Natural killer cell treated with Interleukin-12 subunit alpha and Interleukin-12 subunit beta and Interleukin-15 and Interleukin-18, amount 100 ng/mL, for 72 hours (primary cell): Measurements from ENCODE around the gene CLDN8. TPM values are rescaled to one million over a fixed set of nuclear protein-coding genes. Genes with fewer than 3 reads are reported as not detected.

Experiments used
- ATAC-seq, 2 donors: fragments of 150-1000 bp; cut with Tn5 transposase in 1 of 2; sonication (Bioruptor Pico), chemical (Tn5 transposase) in 1 of 2; 2 replicates each; pipeline ENCODE4 v1.10.0; 2021
- DNase-seq: peaks from one replicate; pipeline ENCODE4 v3.0.0; 2022; ENCODE audit warnings: low spot score
- H3K27ac Mint-ChIP-seq, 2 donors: 1 replicate in 1 of 2; 2 replicates in 1 of 2; pipeline ENCODE4 v1.8.0; 2022; ENCODE audit warnings: mixed read lengths in 2 of 2, mild to moderate bottlenecking in 1 of 2, moderate library complexity in 1 of 2
- H3K27me3 Mint-ChIP-seq, 2 donors: 1 replicate in 1 of 2; 2 replicates in 1 of 2; pipeline ENCODE4 v1.8.0; 2022; ENCODE audit warnings: mixed read lengths in 2 of 2
- H3K36me3 Mint-ChIP-seq: one replicate; pipeline ENCODE4 v1.8.0; 2022; ENCODE audit warnings: mixed read lengths
- H3K4me1 Mint-ChIP-seq, 2 donors: 1 replicate in 1 of 2; 2 replicates in 1 of 2; pipeline ENCODE4 v1.8.0; 2022; ENCODE audit warnings: low read depth in 2 of 2, mixed read lengths in 2 of 2, mild to moderate bottlenecking in 1 of 2
- H3K4me3 Mint-ChIP-seq: one replicate; pipeline ENCODE4 v1.8.0; 2022; ENCODE audit warnings: mixed read lengths
- H3K9me3 Mint-ChIP-seq: 2 replicates; pipeline ENCODE4 v1.8.0; 2022; ENCODE audit warnings: mixed read lengths
- total RNA-seq, 2 donors: library from RNA; stranded (reverse); gene quantifications; one replicate each; pipeline ENCODE4 v1.2.3, GENCODE V29; 2022

The CLDN8 gene
- not detected for total RNA-seq

- peaks cover 5% of the 10 kb centered on the region for H3K9me3 Mint-ChIP-seq
- H3K4me1 Mint-ChIP-seq: no peaks in the 10 kb centered on the region
- ATAC-seq (no peak), DNase-seq (no peak)
- H3K36me3 Mint-ChIP-seq: peaks cover 4% of the 10 kb centered on the region
- H3K27me3 Mint-ChIP-seq: no peaks in the 10 kb centered on the region
- H3K27ac Mint-ChIP-seq: no peak within 1 kb of the TSS
- no peak within 1 kb of the TSS for H3K4me3 Mint-ChIP-seq
These were observed at the start of gene CLDN8 for GRCh38 chr21:30216041-30216723. TSS of gene CLDN8 (minus strand) at chr21:30216097. CDS start at chr21:30215925, 172 bp downstream.

DNA sequence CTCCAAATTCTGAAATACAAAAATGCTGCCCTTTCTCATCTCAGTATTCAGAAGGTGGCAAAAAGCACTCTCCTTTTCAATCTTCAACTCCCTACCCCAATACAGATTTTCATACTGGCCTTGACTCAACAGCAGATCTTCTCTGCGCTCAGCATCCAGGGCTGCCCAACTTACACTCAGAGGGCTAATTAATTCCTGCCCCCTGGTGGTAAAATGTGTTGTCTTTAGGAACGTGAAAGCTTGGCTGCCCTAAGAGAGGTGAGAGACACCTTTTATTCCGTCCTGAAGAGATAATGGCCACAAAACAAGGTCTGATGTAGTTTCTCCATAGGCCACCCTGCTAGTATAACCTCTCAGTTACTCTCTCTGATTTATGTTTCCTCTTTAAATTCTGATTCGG, 41.9 kb upstream of the CLDN8 start:
- Mint-ChIP-seq H3K36me3 (no peaks in the 10 kb centered on the region), H3K27ac (no peak overlapping the region), H3K4me1 (no peaks in the 10 kb centered on the region), H3K27me3 (no peaks in the 10 kb centered on the region), H3K9me3 (peaks cover 2% of the 10 kb centered on the region), H3K4me3 (no peak overlapping the region)
- no peak for ATAC-seq
- DNase-seq: no peak

DNA sequence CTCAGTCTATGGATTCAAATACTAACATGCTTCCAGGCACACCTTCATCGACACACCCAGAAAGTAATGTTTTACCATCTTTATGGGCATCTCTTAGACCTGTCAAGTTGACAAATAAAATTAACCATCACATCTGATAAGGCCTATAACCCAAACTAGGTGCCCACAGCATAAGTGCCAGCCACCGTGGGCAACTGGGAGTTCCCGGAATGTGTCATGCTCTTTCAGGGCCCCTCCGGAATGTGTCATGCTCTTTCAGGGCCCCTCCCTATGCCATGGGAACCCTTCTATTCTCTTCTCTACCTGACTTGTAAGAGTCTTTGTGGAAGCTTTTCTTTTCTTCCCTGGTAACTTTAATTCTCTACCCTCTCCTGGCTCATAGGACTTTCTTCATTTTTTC, 40.2 kb upstream of the CLDN8 start:
- Mint-ChIP-seq H3K27ac (no peak overlapping the region), H3K36me3 (no peaks in the 10 kb centered on the region), H3K4me1 (no peaks in the 10 kb centered on the region), H3K27me3 (no peaks in the 10 kb centered on the region), H3K4me3 (no peak overlapping the region), H3K9me3 (peaks cover 2% of the 10 kb centered on the region)
- ATAC-seq: no peak
- DNase-seq: no peak

DNA sequence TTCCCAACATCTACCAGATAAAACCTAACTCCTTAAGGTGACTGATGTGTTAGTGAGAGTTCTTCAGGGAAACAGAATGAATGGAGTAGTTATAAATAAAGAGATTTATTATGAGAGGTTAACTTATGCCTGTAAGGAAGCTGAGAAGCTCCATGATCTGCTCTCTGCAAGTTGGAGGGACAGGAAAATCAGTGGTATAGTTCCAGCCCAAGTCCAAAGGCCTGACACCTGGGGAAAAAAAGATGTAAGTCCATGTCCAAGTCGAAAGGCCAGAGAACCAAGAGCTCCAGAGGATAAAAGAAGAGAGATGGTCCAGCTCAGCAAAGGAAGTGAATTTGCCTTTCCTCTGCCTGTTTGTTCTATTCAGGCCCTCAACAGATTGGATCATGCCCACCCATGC, 39.8 kb upstream of the CLDN8 start:
- no peak for DNase-seq
- no peaks in the 10 kb centered on the region for H3K27me3 Mint-ChIP-seq
- H3K9me3 Mint-ChIP-seq: peaks cover 2% of the 10 kb centered on the region
- no peaks in the 10 kb centered on the region for H3K36me3 Mint-ChIP-seq
- H3K27ac Mint-ChIP-seq: no peak overlapping the region
- no peak overlapping the region for H3K4me3 Mint-ChIP-seq
- H3K4me1 Mint-ChIP-seq: no peaks in the 10 kb centered on the region
- ATAC-seq: no peak

GRCh38 chr21:30251781-30252180, 35.9 kb upstream of the CLDN8 start:
- Mint-ChIP-seq H3K4me1 (no peaks in the 10 kb centered on the region), H3K27ac (no peak overlapping the region), H3K36me3 (no peaks in the 10 kb centered on the region), H3K4me3 (no peak overlapping the region), H3K27me3 (no peaks in the 10 kb centered on the region), H3K9me3 (peaks cover 2% of the 10 kb centered on the region)
- DNase-seq (no peak), ATAC-seq (no peak)

DNA sequence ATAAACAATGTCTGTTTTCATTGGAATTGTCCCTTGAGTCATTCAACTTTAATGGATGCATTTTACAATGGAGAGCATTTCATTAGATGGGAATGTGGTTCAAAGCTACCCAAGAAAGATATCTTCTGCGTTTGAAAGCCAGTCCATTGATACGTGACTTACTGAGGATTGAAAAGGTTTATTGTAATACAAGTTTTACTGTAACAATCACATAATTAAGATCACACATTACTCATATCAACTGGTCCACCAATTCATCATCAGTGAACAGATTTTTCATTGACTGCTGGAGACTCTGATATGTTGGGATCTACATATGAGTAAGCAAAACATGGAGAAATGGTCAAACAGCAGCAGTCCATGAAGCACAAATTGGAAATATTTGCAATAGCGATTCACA, 34.0 kb upstream of the CLDN8 start:
- no peak for DNase-seq
- ATAC-seq: no peak
- Mint-ChIP-seq H3K4me3 (no peak overlapping the region), H3K4me1 (no peaks in the 10 kb centered on the region), H3K27me3 (no peaks in the 10 kb centered on the region), H3K27ac (no peak overlapping the region), H3K36me3 (no peaks in the 10 kb centered on the region), H3K9me3 (peaks cover 2% of the 10 kb centered on the region)

DNA sequence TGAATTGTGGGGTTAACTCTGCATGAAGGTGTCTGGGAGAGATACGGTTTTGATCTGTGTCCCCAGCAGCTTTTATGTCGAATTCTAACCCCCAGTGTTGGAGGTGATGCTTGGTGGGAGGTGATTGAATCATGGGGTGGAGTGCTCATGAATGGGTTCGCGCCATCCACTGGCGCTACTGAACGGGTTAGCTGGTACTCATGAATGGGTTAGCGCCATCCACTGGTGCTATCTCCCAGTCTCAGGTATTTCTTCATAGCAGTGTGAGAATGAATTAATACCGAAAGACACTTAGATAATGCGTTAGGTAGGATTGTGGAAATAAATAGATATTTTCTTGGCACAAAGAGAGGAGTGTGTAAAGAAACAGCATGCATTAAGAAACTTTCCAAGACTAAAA, 32.9 kb upstream of the CLDN8 start:
- no peaks in the 10 kb centered on the region for H3K36me3 Mint-ChIP-seq
- ATAC-seq: no peak

DNA sequence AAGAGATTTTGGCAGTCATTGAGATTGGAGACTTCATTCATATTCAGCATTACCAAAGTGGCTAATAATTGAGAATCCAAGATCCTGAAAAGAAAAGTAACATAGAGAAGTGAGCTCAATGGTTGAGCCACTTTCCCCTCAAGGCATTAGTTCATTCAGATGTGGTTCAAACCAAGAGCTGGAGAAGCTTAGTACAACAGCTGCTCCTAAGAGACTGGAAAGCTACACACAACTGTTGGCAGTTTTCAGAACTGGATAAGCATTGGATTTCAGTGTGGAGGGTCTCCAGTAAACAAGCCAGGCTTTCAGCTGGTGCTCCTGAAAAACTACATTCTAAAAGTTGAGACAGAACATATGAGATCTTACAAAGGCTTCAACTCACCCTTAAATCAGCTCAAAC, 29.2 kb upstream of the CLDN8 start:
- DNase-seq (no peak), ATAC-seq (no peak)
- Mint-ChIP-seq H3K4me1 (no peaks in the 10 kb centered on the region), H3K36me3 (no peaks in the 10 kb centered on the region), H3K27me3 (no peaks in the 10 kb centered on the region), H3K27ac (no peak overlapping the region), H3K4me3 (no peak overlapping the region), H3K9me3 (peaks cover 1% of the 10 kb centered on the region)

More for the DNA sequence above, 32.9 kb upstream of the CLDN8 start:
- Mint-ChIP-seq H3K27ac (no peak overlapping the region), H3K4me1 (no peaks in the 10 kb centered on the region), H3K27me3 (no peaks in the 10 kb centered on the region), H3K4me3 (no peak overlapping the region), H3K9me3 (peaks cover 2% of the 10 kb centered on the region)
- DNase-seq: no peak

- H3K27me3 Mint-ChIP-seq: no peaks in the 10 kb centered on the region
- no peak for DNase-seq
- H3K4me1 Mint-ChIP-seq: no peaks in the 10 kb centered on the region
- H3K9me3 Mint-ChIP-seq: no peaks in the 10 kb centered on the region
- no peak overlapping the region for H3K27ac Mint-ChIP-seq
- no peak for ATAC-seq
- no peaks in the 10 kb centered on the region for H3K36me3 Mint-ChIP-seq
- no peak overlapping the region for H3K4me3 Mint-ChIP-seq
These were observed 27.8 kb upstream of the CLDN8 start for GRCh38 chr21:30243691-30244090.

DNA sequence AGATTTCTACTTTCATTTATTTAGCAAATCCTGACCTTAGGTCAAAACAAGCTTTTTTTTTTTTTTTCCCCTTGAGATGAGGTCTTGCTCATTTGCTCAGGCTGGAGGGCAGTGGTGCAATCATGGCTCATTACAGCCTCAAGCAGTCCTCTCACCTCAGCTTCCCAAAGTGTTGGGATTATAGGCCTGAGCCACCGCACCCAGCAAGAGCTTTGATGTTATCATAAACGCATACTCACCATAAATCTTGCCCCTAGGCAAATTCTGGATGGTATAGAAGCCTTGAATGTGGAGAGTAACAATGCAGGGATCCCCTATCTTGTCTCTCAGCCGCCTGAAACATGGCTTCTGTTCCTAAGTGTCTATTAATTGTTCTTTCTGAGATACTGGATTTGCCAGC, 24.8 kb upstream of the CLDN8 start:
- no peak overlapping the region for H3K4me3 Mint-ChIP-seq
- H3K4me1 Mint-ChIP-seq: no peaks in the 10 kb centered on the region
- H3K9me3 Mint-ChIP-seq: no peaks in the 10 kb centered on the region
- no peaks in the 10 kb centered on the region for H3K27me3 Mint-ChIP-seq
- no peaks in the 10 kb centered on the region for H3K36me3 Mint-ChIP-seq
- no peak for ATAC-seq
- DNase-seq: no peak
- H3K27ac Mint-ChIP-seq: no peak overlapping the region

GRCh38 chr21:30238168-30238567, 22.3 kb upstream of the CLDN8 start:
- ATAC-seq (no peak), DNase-seq (no peak)
- Mint-ChIP-seq H3K9me3 (no peaks in the 10 kb centered on the region), H3K27ac (no peak overlapping the region), H3K36me3 (no peaks in the 10 kb centered on the region), H3K4me3 (no peak overlapping the region), H3K4me1 (no peaks in the 10 kb centered on the region), H3K27me3 (no peaks in the 10 kb centered on the region)

DNA sequence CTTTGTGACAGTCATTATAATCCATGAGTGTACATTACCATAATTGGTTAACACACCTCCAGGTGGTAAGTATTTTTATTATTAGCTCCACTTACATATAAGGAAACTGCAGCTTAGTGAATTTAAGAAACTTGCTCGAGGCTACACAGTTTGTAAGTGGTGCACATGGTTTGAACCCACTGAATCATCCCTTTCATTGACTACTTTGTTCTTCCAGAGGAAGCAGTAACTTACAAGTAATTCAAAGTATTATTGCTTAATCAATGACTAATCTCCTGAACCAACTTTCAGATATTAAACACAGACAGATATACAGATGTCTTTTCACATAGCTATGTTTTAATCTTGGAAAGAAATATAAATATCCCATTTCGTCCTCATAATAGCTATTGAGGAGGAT, 18.7 kb upstream of the CLDN8 start:
- Mint-ChIP-seq H3K9me3 (peaks cover 9% of the 10 kb centered on the region), H3K27ac (no peak overlapping the region), H3K36me3 (no peaks in the 10 kb centered on the region), H3K27me3 (no peaks in the 10 kb centered on the region), H3K4me3 (no peak overlapping the region), H3K4me1 (no peaks in the 10 kb centered on the region)
- ATAC-seq (no peak), DNase-seq (no peak)

GRCh38 chr21:30234050-30234449, 18.2 kb upstream of the CLDN8 start:
- Mint-ChIP-seq H3K9me3 (peaks cover 10% of the 10 kb centered on the region), H3K36me3 (no peaks in the 10 kb centered on the region), H3K27ac (no peak overlapping the region), H3K4me1 (no peaks in the 10 kb centered on the region), H3K27me3 (no peaks in the 10 kb centered on the region), H3K4me3 (no peak overlapping the region)
- ATAC-seq (no peak), DNase-seq (no peak)

GRCh38 chr21:30233228-30234020, 17.5 kb upstream of the CLDN8 start:
- Mint-ChIP-seq H3K4me3 (no peak overlapping the region), H3K9me3 (peaks cover 10% of the 10 kb centered on the region), H3K36me3 (no peaks in the 10 kb centered on the region), H3K27ac (no peak overlapping the region), H3K4me1 (no peaks in the 10 kb centered on the region), H3K27me3 (no peaks in the 10 kb centered on the region)
- no peak for DNase-seq
- ATAC-seq: no peak
